Calu3 (cell line): Measurements from ENCODE around the gene CHAF1B. TPM values are rescaled to one million over a fixed set of nuclear protein-coding genes. Genes with fewer than 3 reads are reported as not detected.

Experiments
- BruUV-seq: library from RNA; stranded (reverse); fragments of 400-500 nt; replicated peaks from 2 replicates; lab custom pipeline; 2021; lab: Mats Ljungman, UMichigan
- CTCF ChIA-PET: fragments of 300-600 bp; sonication (Branson Sonifier 250); formaldehyde crosslinking; loops from one replicate; lab custom pipeline; 2022; ENCODE audit warnings: antibody characterized with exemption; lab: Charles Lee
- DNase-seq: peaks from one replicate; pipeline ENCODE4 v3.0.0; 2022
- H3K27ac Mint-ChIP-seq: one replicate; pipeline ENCODE4 v1.8.0; 2022; ENCODE audit warnings: mixed read lengths; ENCODE audit not compliant: unreplicated experiment
- H3K27me3 Mint-ChIP-seq: one replicate; pipeline ENCODE4 v1.8.0; 2022; ENCODE audit warnings: mixed read lengths; ENCODE audit not compliant: unreplicated experiment
- H3K36me3 Mint-ChIP-seq: one replicate; pipeline ENCODE4 v1.8.0; 2022; ENCODE audit warnings: mild to moderate bottlenecking, moderate library complexity, mixed read lengths; ENCODE audit not compliant: insufficient read depth, unreplicated experiment
- H3K4me1 Mint-ChIP-seq: one replicate; pipeline ENCODE4 v1.8.0; 2022; ENCODE audit warnings: mild to moderate bottlenecking, low read depth, mixed read lengths; ENCODE audit not compliant: unreplicated experiment
- H3K4me3 Mint-ChIP-seq: one replicate; pipeline ENCODE4 v1.8.0; 2022; ENCODE audit warnings: mild to moderate bottlenecking, low read depth, moderate library complexity, mixed read lengths; ENCODE audit not compliant: unreplicated experiment
- H3K9me3 Mint-ChIP-seq: one replicate; pipeline ENCODE4 v1.8.0; 2022; ENCODE audit warnings: low read depth, mixed read lengths; ENCODE audit not compliant: unreplicated experiment
- CTCF ChIP-seq: fragments of 200-600 bp; IDR thresholded peaks from one replicate; pipeline ENCODE4 v1.8.0; 2022; ENCODE audit warnings: antibody characterized with exemption; ENCODE audit not compliant: unreplicated experiment
- intact Hi-C: fragments of 100-400 bp; cut with micrococcal nuclease; formaldehyde crosslinking; loops from one replicate; pipeline ENCODE4 v1.10.0; 2022; ENCODE audit not compliant: unreplicated experiment
- total RNA-seq: library from RNA; stranded (reverse); gene quantifications from 2 replicates; pipeline ENCODE4 v1.2.3, GENCODE V29; 2022

CHAF1B gene
- total RNA-seq, 1 experiment from 2014 or later: 16.0 TPM

DNA sequence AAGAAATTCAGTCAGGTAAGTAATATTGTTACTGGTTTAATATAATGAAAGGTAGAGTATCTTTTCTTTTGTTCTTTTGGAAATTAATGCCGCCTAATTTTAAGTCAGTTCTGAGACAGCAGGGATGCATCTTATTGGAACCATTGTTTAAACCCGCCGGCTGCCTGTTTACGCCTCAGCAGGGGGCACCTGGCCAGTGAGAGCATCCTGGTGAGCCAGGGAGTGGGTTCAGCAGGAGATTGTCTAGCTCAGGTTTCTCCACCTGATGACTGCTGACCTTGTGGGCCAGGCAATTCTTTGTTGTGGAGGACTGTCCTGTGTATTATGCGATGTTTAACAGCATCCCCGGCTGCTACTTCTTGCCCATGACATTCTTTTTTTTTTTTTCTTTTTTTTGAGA is 30.2 kb downstream of the CHAF1B start:
- no peak overlapping the region for H3K4me3 Mint-ChIP-seq
- no peak for TF ChIP-seq CTCF
- H3K27ac Mint-ChIP-seq: no peak overlapping the region
- H3K27me3 Mint-ChIP-seq: no peaks in the 10 kb centered on the region
- peaks cover 9% of the 10 kb centered on the region for H3K4me1 Mint-ChIP-seq
- intact Hi-C loops: no loop called here
- H3K9me3 Mint-ChIP-seq: no peaks in the 10 kb centered on the region
- BruUV-seq: no TSS peak
- CTCF ChIA-PET: no interaction called here
- no peak for DNase-seq
- H3K36me3 Mint-ChIP-seq: peaks cover 27% of the 10 kb centered on the region

DNA sequence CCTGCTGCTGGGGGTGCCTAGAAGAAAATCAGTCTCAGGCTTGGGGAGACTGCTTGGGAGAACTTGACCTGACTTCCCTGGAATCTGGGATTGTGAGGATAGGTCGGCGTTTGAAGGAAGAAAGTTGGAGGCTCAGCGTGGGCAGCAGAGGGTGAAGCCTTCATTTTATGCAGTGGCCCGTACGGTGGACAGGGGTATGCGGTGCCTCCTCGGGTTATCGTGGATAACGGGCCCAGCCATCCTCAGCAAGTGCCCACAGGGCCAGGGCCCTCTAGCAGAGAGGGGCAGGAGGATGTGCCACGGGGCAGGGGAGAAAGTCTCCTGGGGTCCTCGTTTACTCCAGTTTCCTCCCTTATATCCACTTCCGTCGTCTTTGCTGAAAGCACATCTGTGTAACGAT is 34.0 kb downstream of the CHAF1B start:
- CTCF ChIA-PET: no interaction called here
- Mint-ChIP-seq H3K9me3 (no peaks in the 10 kb centered on the region), H3K4me3 (no peak overlapping the region), H3K4me1 (peaks cover 9% of the 10 kb centered on the region), H3K36me3 (peaks cover 16% of the 10 kb centered on the region), H3K27me3 (no peaks in the 10 kb centered on the region), H3K27ac (no peak overlapping the region)
- TF ChIP-seq CTCF: no peak
- BruUV-seq: no TSS peak
- no peak for DNase-seq
- intact Hi-C loops: no loop called here

GRCh38 chr21:36419996-36420395 is 34.8 kb downstream of the CHAF1B start:
- CTCF ChIA-PET: no interaction called here
- Mint-ChIP-seq H3K27me3 (no peaks in the 10 kb centered on the region), H3K4me3 (no peak overlapping the region), H3K4me1 (peaks cover 9% of the 10 kb centered on the region), H3K36me3 (peaks cover 16% of the 10 kb centered on the region), H3K27ac (no peak overlapping the region), H3K9me3 (no peaks in the 10 kb centered on the region)
- no TSS peak for BruUV-seq
- DNase-seq: peak; percentile 81
- intact Hi-C loops: loop anchor here (1.0 kb wide), 1 partner anchor 169 kb away; no protein-coding TSS in a partner anchor
- TF ChIP-seq CTCF: peak; percentile 54

GRCh38 chr21:36420571-36421339 is 35.6 kb downstream of the CHAF1B start:
- Mint-ChIP-seq H3K27me3 (no peaks in the 10 kb centered on the region), H3K27ac (no peak overlapping the region), H3K36me3 (peaks cover 14% of the 10 kb centered on the region), H3K4me3 (no peak overlapping the region), H3K9me3 (no peaks in the 10 kb centered on the region), H3K4me1 (peaks cover 9% of the 10 kb centered on the region)
- intact Hi-C loops: loop anchor here (1.0 kb wide), 1 partner anchor 169 kb away; no protein-coding TSS in a partner anchor
- BruUV-seq: no TSS peak
- CTCF ChIA-PET: interaction anchor here (0.6 kb wide), 1 partner anchor 545 kb away, joined by 3 read pairs; no protein-coding TSS in a partner anchor
- DNase-seq: no peak
- TF ChIP-seq CTCF: no peak
